Chondrocyte (in vitro differentiated cells): Measurements from ENCODE around the gene F13A1. TPM values are rescaled to one million over a fixed set of nuclear protein-coding genes. Genes with fewer than 3 reads are reported as not detected.
"Not testable (repeated sequence)": the region's sequence is repeated elsewhere in the genome, so short reads cannot be mapped to it uniquely, and the experiment has no call there.

Source experiments
- DNase-seq: peaks from one replicate; pipeline ENCODE4 v3.0.0; 2021; ENCODE audit warnings: mixed read lengths, low spot score
- H3K27ac Mint-ChIP-seq: one replicate; pipeline ENCODE4 v1.8.0; 2021; ENCODE audit warnings: mild to moderate bottlenecking, moderate library complexity, mixed read lengths; ENCODE audit not compliant: unreplicated experiment
- H3K27me3 Mint-ChIP-seq: 2 replicates; pipeline ENCODE4 v1.8.0; 2021; ENCODE audit warnings: low read depth, mixed read lengths
- H3K36me3 Mint-ChIP-seq: 2 replicates; pipeline ENCODE4 v1.8.0; 2021; ENCODE audit warnings: low read depth, mixed read lengths
- H3K4me1 Mint-ChIP-seq: 2 replicates; pipeline ENCODE4 v1.8.0; 2021; ENCODE audit warnings: low read depth, mild to moderate bottlenecking, mixed read lengths
- H3K4me3 Mint-ChIP-seq: one replicate; pipeline ENCODE4 v1.8.0; 2021; ENCODE audit warnings: mild to moderate bottlenecking, moderate library complexity, mixed read lengths; ENCODE audit not compliant: unreplicated experiment
- H3K9me3 Mint-ChIP-seq: 2 replicates; pipeline ENCODE4 v1.8.0; 2021; ENCODE audit warnings: low read depth, mixed read lengths
- total RNA-seq: library from RNA; stranded (reverse); gene quantifications from 3 replicates; pipeline ENCODE4 v1.2.1, GENCODE V29; 2021
- TF ChIP-seq, protein P1 (sequence below): fragments of 200-600 bp; sonication (generic); IDR thresholded peaks from 2 replicates; pipeline ENCODE4 v1.5.0; 2021; ENCODE audit warnings: antibody characterized with exemption, mild to moderate bottlenecking, moderate library complexity

F13A1 gene
- total RNA-seq, 1 donor from 2014 or later = 2.7 TPM

DNA sequence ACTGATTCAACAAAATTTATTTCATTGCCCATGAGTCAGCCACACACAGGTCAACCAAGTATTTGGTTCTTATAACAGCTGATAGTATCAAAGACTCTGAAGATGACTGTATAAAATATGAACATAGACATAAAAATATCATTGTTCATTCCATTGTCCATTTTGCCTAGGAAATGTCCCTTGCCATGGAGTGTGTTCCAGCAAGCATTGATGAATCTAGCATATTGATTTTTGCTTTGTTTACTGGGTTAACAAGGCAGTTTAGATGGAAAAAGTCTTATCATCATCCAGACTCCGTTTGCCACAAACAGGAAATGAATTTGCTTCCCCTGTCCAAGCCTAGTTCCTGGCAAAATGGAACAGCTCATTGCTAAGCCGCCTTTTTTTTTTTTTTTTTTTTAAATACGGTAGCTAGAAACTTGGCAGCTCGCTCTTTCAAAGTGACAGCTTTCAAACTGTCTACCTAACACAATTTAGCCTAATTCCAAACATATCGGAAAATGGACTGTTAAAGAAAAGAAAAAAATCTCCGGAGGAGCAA, 7.5 kb downstream of the F13A1 start:
- DNase-seq = no peak
- TF ChIP-seq, protein P1, sequence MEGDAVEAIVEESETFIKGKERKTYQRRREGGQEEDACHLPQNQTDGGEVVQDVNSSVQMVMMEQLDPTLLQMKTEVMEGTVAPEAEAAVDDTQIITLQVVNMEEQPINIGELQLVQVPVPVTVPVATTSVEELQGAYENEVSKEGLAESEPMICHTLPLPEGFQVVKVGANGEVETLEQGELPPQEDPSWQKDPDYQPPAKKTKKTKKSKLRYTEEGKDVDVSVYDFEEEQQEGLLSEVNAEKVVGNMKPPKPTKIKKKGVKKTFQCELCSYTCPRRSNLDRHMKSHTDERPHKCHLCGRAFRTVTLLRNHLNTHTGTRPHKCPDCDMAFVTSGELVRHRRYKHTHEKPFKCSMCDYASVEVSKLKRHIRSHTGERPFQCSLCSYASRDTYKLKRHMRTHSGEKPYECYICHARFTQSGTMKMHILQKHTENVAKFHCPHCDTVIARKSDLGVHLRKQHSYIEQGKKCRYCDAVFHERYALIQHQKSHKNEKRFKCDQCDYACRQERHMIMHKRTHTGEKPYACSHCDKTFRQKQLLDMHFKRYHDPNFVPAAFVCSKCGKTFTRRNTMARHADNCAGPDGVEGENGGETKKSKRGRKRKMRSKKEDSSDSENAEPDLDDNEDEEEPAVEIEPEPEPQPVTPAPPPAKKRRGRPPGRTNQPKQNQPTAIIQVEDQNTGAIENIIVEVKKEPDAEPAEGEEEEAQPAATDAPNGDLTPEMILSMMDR = no peak
- Mint-ChIP-seq H3K4me3 (no peak overlapping the region), H3K9me3 (peaks cover 2% of the 10 kb centered on the region), H3K27me3 (no peaks in the 10 kb centered on the region), H3K4me1 (peaks cover 10% of the 10 kb centered on the region), H3K36me3 (no peaks in the 10 kb centered on the region), H3K27ac (no peak overlapping the region)

DNA sequence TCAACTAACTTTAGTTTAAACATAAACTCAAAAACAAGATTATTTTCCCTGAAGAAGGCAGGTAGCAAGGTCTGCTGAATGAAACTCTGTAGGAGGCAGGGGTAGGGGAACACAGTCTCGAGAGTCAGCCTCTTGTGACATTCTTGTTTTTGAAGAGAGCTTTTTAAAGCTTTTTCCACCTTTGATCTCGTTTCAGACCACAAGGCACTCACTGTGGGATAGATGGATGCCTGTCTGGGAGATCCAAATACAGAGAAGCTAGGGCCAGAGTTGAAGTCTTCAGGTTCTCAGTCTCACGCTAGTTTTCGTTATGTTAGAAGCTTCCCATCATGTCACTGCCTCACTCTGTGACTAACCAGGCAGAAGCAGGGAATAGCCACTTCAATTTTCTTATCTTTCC, 14.9 kb downstream of the F13A1 start:
- no peaks in the 10 kb centered on the region for H3K27me3 Mint-ChIP-seq
- DNase-seq = no peak
- H3K9me3 Mint-ChIP-seq = no peaks in the 10 kb centered on the region
- H3K4me3 Mint-ChIP-seq = no peak overlapping the region
- peaks cover 9% of the 10 kb centered on the region for H3K4me1 Mint-ChIP-seq
- TF ChIP-seq, protein P1 = no peak
- no peaks in the 10 kb centered on the region for H3K36me3 Mint-ChIP-seq
- no peak overlapping the region for H3K27ac Mint-ChIP-seq

DNA sequence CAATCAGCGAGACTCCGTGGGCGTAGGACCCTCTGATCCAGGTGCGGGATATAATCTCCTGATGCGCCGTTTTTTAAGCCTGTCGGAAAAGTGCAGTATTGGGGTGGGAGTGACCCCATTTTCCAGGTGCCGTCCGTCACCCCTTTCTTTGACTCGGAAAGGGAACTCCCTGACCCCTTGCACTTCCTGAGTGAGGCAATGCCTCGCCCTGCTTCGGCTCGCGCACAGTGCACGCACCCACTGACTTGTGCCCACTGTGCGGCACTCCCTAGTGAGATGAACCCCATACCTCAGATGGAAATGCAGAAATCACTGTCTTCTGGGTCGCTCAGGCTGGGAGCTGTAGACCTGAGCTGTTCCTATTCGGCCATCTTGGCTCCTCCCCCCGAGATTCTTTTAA, 20.1 kb downstream of the F13A1 start:
- not testable (repeated sequence) for H3K4me3 Mint-ChIP-seq, H3K27me3 Mint-ChIP-seq, H3K9me3 Mint-ChIP-seq, H3K27ac Mint-ChIP-seq, H3K36me3 Mint-ChIP-seq, H3K4me1 Mint-ChIP-seq, DNase-seq

DNA sequence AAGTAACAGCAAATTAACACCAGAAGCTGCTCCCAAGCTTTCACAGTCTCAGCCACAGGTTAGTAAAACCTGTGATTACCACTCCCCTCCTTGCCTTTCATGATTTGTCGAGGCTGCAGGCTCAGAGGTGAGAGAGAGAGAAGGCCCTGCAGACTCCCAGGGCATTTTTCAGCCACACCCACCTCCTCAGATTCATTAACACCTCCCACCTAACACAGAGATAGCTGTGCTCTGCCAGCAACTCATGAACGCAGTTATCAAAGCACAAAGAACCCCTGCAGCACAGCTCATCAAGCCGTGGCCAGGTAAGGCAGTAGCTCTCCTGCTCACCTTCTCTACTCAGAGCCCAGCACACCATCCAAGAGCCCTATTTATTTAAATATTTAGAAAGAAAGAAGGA, 27.1 kb downstream of the F13A1 start:
- Mint-ChIP-seq H3K4me3 (no peak overlapping the region), H3K9me3 (peaks cover 3% of the 10 kb centered on the region), H3K27ac (no peak overlapping the region), H3K36me3 (no peaks in the 10 kb centered on the region), H3K4me1 (no peaks in the 10 kb centered on the region), H3K27me3 (peaks cover 17% of the 10 kb centered on the region)
- TF ChIP-seq, protein P1 = no peak
- no peak for DNase-seq

GRCh38 chr6:6287415-6287814, 33.0 kb downstream of the F13A1 start:
- no peak overlapping the region for H3K27ac Mint-ChIP-seq
- DNase-seq = no peak
- no peaks in the 10 kb centered on the region for H3K36me3 Mint-ChIP-seq
- peaks cover 6% of the 10 kb centered on the region for H3K4me1 Mint-ChIP-seq
- H3K4me3 Mint-ChIP-seq = no peak overlapping the region
- H3K27me3 Mint-ChIP-seq = peaks cover 17% of the 10 kb centered on the region
- no peaks in the 10 kb centered on the region for H3K9me3 Mint-ChIP-seq
- TF ChIP-seq, protein P1 = no peak

- DNase-seq = no peak
- no peaks in the 10 kb centered on the region for H3K9me3 Mint-ChIP-seq
- H3K27ac Mint-ChIP-seq = no peak overlapping the region
- H3K36me3 Mint-ChIP-seq = no peaks in the 10 kb centered on the region
- TF ChIP-seq, protein P1 = no peak
- peaks cover 6% of the 10 kb centered on the region for H3K4me1 Mint-ChIP-seq
- no peak overlapping the region for H3K4me3 Mint-ChIP-seq
- H3K27me3 Mint-ChIP-seq = peaks cover 6% of the 10 kb centered on the region
Observed at GRCh38 chr6:6285679-6286078, 34.8 kb downstream of the F13A1 start.
